Suprapubic skin (tissue), 4 donors: ENCODE results near the gene ELANE. TPM values are rescaled to one million over a fixed set of nuclear protein-coding genes. Genes with fewer than 3 reads are reported as not detected.

Source experiments
- DNase-seq, 2 donors: peaks; one replicate each; pipeline ENCODE4 v3.0.0-alpha.2; 2019; ENCODE audit warnings: low spot score in 2 of 2
- H3K27ac ChIP-seq: fragments of 200-600 bp; sonication (generic); one replicate; pipeline ENCODE4 v1.5.1; 2019
- H3K27me3 ChIP-seq: fragments of 200-600 bp; sonication (generic); one replicate; pipeline ENCODE4 v1.5.1; 2019
- H3K36me3 ChIP-seq: fragments of 200-600 bp; sonication (generic); one replicate; pipeline ENCODE4 v1.5.1; 2019
- H3K4me1 ChIP-seq: fragments of 200-600 bp; sonication (generic); one replicate; pipeline ENCODE4 v1.5.1; 2019
- H3K4me3 ChIP-seq: fragments of 200-600 bp; sonication (generic); one replicate; pipeline ENCODE4 v1.5.1; 2019; ENCODE audit warnings: mild to moderate bottlenecking
- H3K9me3 ChIP-seq: fragments of 200-600 bp; sonication (generic); one replicate; pipeline ENCODE4 v1.5.1; 2019
- EP300 ChIP-seq: sonication (generic); formaldehyde crosslinking; IDR thresholded peaks from one replicate; pipeline ENCODE4 v1.6.1; 2017; ENCODE audit warnings: antibody characterized with exemption
- POLR2A ChIP-seq, 2 donors: fragments of 450-650 bp; IDR thresholded peaks; one replicate each; pipeline ENCODE4 v1.6.1; 2017; ENCODE audit warnings: antibody characterized with exemption in 2 of 2, mild to moderate bottlenecking in 2 of 2, moderate library complexity in 2 of 2
- POLR2AphosphoS5 ChIP-seq, 3 donors: sonication (generic); formaldehyde crosslinking; IDR thresholded peaks; one replicate each; pipeline ENCODE4 v1.6.1; 2017; ENCODE audit warnings: antibody characterized with exemption in 3 of 3
- WGBS: methylation state at CpG from one replicate; pipeline ENCODE4 v1.1.5; 2018; 5-methylcytosine and 5-hydroxymethylcytosine counted together
- total RNA-seq, 4 donors: library from RNA; depleted of rRNA; stranded (reverse); fragments of >200 nt; gene quantifications; one replicate each; pipeline ENCODE4 v1.1.0, GENCODE V29; 2016
- TF ChIP-seq, protein P1 (sequence below), 2 donors: fragments of 200-600 bp in 1 of 2; fragments of 450-650 bp in 1 of 2; sonication (generic) in 1 of 2; IDR thresholded peaks; one replicate each; pipeline ENCODE4 v1.5.1; 2016 to 2019; ENCODE audit warnings: antibody characterized with exemption in 2 of 2, mild to moderate bottlenecking in 1 of 2, moderate library complexity in 1 of 2

Gene ELANE
- total RNA-seq, 4 donors from 2014 or later, result 0.79 TPM; not detected in 3

DNA sequence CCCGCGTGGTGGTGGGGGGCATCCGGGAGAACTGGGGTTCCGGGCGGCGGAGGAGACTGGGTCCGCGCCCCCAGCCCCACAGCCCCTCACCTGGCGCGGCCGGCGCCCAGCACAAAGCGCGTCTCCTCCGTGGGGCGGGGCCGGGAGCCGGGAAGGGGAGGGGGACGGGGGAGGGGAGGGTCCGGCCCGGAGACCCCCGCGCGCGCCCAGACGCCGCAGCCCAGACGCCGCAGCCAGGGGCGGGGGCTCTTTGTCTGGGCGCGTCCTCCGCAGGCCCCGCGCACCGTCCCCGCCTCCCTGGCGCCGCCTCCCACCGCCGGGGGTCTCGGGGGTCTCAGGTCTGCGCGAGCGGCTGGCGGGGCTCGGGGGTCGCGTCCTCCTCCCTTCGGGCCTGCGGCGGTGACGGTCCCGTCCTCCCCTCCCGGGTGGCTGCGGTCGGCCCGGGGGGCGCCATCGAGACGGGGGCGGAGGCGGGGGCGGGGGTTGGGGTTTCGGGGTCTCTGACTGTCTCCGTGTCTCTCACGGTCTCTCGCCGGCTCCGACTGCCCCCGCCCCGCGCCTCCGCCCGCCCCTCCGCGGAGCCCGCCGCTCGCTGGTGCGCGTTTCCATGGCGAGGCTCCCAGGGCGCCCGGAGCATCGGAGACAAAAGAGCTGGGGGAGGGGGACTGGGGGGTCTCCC lies 30.1 kb upstream of the ELANE start, which contains the start of gene PLPPR3:
PLPPR3 (minus strand) TSS at position 131 of the 679 bp plus-strand sequence. CDS start 396 bp downstream, outside the sequence.
- H3K27ac ChIP-seq, result no peak within 1 kb of the TSS
- DNase-seq, result no peak
- peaks cover 29% of the 10 kb centered on the region for H3K27me3 ChIP-seq
- no peaks in the 10 kb centered on the region for H3K36me3 ChIP-seq
- WGBS, result 0% methylated on average over 1 of the region's 86 CpGs
- H3K4me3 ChIP-seq, result peak within 1 kb of the TSS; percentile 47
- TF ChIP-seq, protein P1, sequence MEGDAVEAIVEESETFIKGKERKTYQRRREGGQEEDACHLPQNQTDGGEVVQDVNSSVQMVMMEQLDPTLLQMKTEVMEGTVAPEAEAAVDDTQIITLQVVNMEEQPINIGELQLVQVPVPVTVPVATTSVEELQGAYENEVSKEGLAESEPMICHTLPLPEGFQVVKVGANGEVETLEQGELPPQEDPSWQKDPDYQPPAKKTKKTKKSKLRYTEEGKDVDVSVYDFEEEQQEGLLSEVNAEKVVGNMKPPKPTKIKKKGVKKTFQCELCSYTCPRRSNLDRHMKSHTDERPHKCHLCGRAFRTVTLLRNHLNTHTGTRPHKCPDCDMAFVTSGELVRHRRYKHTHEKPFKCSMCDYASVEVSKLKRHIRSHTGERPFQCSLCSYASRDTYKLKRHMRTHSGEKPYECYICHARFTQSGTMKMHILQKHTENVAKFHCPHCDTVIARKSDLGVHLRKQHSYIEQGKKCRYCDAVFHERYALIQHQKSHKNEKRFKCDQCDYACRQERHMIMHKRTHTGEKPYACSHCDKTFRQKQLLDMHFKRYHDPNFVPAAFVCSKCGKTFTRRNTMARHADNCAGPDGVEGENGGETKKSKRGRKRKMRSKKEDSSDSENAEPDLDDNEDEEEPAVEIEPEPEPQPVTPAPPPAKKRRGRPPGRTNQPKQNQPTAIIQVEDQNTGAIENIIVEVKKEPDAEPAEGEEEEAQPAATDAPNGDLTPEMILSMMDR (IDR thresholded peaks at IDR 0.05), result no peak
- TF ChIP-seq EP300 (no peak), POLR2A (IDR thresholded peaks at IDR 0.05) (no peak), POLR2AphosphoS5 (IDR thresholded peaks at IDR 0.05) (no peak)
- H3K9me3 ChIP-seq, result no peaks in the 10 kb centered on the region
- H3K4me1 ChIP-seq, result peaks cover 15% of the 10 kb centered on the region

DNA sequence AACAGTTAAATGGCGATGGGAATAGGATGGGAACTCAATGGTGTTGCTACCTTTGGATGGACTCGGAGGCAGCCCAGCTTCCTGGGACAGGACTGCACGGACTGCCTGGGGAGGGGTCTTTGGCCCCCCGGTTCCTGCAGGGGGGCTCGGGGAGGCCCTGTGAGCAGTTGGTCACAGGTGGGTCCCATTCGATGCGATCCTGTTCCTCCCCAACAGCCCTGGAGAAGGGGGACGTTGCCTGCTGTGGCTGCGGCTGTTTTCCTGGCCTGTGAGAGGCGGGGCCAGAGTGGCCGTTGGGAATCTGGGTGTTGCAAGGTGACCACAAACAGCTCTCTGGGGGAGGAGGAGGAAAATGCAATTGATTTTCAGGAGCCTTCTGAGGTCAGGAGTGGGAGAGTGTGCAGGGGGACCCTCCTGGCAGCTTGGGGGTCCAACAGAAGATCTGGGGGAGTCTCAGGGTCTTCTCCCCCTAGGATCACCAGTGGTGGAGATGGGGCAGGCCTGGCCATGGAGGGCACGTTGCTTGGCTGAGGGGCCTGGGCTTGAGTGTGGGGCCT lies 28.5 kb upstream of the ELANE start:
- H3K9me3 ChIP-seq, result no peaks in the 10 kb centered on the region
- H3K4me3 ChIP-seq, result no peak overlapping the region
- peaks cover 34% of the 10 kb centered on the region for H3K27me3 ChIP-seq
- WGBS, result 76% methylated on average over 11 of the region's 12 CpGs
- TF ChIP-seq POLR2AphosphoS5 (IDR thresholded peaks at IDR 0.05), result no peak
- TF ChIP-seq, protein P1 (IDR thresholded peaks at IDR 0.05), result no peak
- no peak for TF ChIP-seq POLR2A (IDR thresholded peaks at IDR 0.05)
- TF ChIP-seq EP300, result no peak
- no peak overlapping the region for H3K27ac ChIP-seq
- H3K4me1 ChIP-seq, result peaks cover 24% of the 10 kb centered on the region
- H3K36me3 ChIP-seq, result no peaks in the 10 kb centered on the region
- DNase-seq, result no peak

DNA sequence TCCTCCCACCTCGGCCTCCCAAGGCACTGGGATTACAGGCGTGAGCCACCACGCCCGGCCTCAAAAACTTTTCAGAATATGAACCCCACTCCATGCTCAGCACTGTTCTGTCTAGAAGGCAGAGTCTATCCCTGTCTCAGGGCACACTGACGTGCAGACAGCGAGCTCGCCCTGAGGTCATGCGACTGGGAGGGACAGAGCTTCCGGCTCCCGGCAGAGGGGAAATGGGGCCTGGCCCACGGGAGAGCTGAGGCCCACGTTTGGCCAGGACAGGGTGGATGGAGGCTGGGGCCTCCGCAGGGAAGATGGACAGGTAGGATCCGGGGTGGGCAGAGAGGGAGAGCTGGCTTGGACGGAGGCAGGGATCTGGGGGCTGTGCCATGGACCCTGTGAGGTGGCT lies 27.2 kb upstream of the ELANE start:
- Histone ChIP-seq H3K4me3 (no peak overlapping the region), H3K27me3 (peaks cover 41% of the 10 kb centered on the region), H3K27ac (no peak overlapping the region), H3K4me1 (peaks cover 24% of the 10 kb centered on the region), H3K36me3 (no peaks in the 10 kb centered on the region), H3K9me3 (no peaks in the 10 kb centered on the region)
- DNase-seq, result no peak
- WGBS, result 86% methylated on average over 7 of the region's 15 CpGs
- TF ChIP-seq, protein P1 (IDR thresholded peaks at IDR 0.05), result no peak
- TF ChIP-seq EP300, result no peak
- TF ChIP-seq POLR2A (IDR thresholded peaks at IDR 0.05), result no peak
- TF ChIP-seq POLR2AphosphoS5 (IDR thresholded peaks at IDR 0.05), result no peak

DNA sequence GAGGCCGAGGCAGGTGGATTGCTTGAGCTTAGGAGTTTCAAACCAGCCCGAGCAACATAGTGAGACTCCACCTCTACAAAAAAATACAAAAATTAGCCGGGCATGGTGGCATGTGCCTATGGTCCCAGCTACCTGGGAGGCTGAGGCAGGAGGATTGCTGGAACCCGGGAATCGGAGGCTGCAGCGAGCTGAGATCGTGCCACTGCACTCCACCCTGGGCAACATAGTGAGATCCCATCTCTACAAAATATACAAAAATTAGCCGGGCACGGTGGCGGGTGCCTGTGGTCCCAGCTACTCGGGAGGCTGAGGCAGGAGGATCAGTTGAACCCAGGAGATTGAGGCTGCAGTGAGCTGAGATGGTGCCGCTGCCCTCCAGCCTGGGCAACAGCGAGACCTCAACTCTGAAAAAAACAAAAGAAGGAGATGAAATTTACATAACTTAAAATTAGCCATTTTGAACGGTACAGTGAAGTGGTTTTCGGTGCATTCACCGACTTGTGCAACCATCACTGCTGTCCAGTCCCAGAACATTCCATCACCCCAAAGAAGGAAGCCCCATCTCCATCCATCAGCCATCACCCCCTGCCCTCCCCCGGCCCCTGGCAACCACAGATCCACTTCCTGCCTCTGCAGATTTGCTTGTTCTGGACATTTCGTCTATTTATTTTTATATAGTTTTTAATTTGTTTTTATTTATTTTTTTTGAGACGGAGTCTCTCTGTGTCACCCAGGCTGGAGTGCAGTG lies 26.0 kb upstream of the ELANE start:
- DNase-seq, result no peak
- no peak overlapping the region for H3K27ac ChIP-seq
- TF ChIP-seq EP300 (no peak), POLR2AphosphoS5 (IDR thresholded peaks at IDR 0.05) (no peak)
- 80% methylated on average over 19 of the region's 19 CpGs for WGBS
- H3K4me1 ChIP-seq, result peaks cover 24% of the 10 kb centered on the region
- H3K4me3 ChIP-seq, result no peak overlapping the region
- no peaks in the 10 kb centered on the region for H3K9me3 ChIP-seq
- peaks cover 46% of the 10 kb centered on the region for H3K27me3 ChIP-seq
- no peaks in the 10 kb centered on the region for H3K36me3 ChIP-seq

DNA sequence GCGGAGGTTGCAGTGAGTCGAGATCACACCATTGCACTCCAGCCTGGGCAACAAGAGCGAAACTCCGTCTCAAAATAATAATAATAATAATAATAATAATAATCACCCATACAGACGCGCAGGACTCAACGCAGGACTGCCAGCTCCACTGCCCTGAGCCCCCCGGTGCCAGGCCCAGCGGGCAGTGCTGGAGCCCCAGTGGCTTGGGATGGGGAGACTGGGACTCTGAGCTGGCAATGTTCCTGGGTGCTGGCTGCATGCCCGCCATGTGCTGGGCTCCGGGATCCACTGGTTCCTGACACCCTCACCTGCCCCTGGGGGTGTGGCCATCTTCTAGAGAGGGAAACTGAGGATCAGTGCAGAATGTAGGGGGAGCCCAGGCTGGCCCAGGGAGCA lies 24.8 kb upstream of the ELANE start:
- peaks cover 11% of the 10 kb centered on the region for H3K4me1 ChIP-seq

More for the DNA sequence above, 24.8 kb upstream of the ELANE start:
- TF ChIP-seq, protein P1 (IDR thresholded peaks at IDR 0.05), result no peak
- TF ChIP-seq EP300 (no peak), POLR2AphosphoS5 (IDR thresholded peaks at IDR 0.05) (no peak), POLR2A (IDR thresholded peaks at IDR 0.05) (no peak)
- H3K9me3 ChIP-seq, result no peaks in the 10 kb centered on the region
- no peak overlapping the region for H3K4me3 ChIP-seq
- no peak for DNase-seq
- 89% methylated on average over 11 of the region's 11 CpGs for WGBS
- peaks cover 44% of the 10 kb centered on the region for H3K27me3 ChIP-seq
- no peaks in the 10 kb centered on the region for H3K36me3 ChIP-seq
- H3K27ac ChIP-seq, result no peak overlapping the region
